HG03097 (cell line): ENCODE results near the gene CDK14.

Experiments used
- ATAC-seq: cut with Tn5 transposase; IDR thresholded peaks from one replicate; pipeline ENCODE4 v1.9.1; 2021; ENCODE audit not compliant: unreplicated experiment, low FRiP score

The CDK14 gene

DNA sequence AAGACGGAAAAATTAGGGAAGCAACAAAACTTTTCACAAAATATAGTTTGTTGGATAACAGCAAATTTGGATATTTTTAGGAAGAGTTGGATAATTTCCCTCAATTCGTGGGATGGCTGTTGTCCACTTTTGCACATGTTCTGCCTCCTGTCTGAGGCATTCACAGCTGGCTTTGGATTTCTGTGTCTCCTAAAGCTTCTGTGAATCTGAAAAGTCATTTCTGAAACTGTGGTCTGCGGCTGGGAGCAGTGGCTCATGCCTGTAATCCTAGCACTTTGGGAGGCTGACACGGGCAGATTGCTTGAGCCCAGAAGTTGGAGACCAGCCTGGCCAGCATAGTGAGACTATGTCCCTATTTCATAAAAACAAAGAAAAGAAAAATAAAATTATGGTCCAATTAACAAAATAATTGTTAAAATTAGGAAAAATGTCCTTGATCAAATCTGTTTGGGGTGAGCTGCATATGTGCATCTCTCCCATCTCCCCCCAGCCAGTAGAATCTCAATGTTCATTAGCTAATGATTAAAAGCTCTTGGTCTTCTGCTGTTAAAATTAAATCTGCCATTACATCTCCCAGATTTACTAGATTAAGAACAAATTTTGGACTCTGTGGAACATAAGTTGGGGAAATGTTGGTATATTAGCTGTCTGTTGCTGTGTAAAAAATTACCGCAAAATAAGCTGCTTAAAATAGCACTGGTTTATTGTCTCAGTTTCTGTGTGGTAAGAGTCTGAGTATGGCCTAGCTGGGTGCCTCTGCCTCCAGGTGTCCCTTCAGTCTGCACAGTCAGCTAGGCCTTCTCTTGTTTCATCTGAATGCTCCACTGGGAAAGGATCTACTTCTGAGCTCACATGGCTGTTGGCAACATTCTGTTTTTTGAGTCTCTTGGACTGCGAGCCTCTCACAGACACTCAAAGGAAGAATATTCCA lies 336.1 kb downstream of the CDK14 start:
- ATAC-seq = peak; percentile 88

DNA sequence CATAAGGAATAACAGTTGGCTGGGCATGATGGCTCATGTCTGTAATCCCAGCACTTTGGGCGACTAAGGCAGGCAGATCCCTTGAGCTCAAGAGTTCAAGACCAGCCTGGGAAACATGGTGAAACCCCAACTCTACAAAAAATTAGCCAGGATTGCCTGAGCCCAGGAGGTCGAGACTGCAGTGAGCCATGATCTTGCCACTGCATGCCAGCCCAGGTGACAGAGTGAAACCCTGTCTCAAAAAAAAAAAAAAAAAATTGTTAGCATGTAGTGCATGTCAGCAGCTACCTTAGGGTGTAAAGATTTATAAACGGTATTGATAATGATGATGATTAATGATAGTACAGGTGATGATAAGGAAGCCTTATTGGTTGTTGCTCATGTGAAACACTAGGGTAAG lies 336.9 kb downstream of the CDK14 start:
- ATAC-seq = no peak

DNA sequence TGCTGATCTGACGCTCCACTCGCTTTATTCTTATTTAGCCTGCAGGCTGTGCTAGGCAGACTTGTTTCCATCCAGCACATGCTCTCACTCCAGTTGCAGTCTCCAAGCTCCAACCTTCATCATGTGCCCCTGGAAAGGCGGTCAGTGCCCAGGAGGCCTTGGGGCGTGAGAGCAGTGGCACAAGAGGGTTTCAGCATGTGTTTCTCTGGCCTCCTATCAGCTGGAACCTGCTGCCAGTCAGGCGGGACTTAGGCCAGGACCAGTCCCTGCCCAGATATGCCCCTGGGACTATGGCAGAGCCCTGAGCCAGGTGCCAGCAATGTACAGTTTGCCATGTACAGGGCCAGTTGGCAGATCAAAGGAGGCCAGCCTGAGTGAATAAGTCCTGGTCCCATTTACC lies 337.9 kb downstream of the CDK14 start:
- no peak for ATAC-seq

DNA sequence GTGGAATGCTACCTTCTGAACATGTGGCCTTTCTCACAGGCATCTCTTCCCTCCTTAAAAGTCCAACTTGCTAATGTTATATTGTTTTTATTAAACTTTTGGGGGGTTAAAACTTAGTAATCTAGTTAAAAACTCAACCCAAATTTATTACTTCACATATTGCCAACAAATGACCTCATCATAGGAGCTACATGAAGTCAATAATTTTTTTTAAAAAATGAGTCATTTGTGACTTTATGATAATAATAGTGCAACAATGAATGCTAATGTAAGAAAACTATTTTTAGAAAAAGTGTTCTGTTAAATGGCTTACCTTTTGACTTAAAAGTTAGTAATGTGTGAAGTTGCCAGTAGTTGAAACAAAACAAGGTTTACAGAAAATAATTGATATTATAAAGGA lies 342.2 kb downstream of the CDK14 start:
- ATAC-seq = no peak

DNA sequence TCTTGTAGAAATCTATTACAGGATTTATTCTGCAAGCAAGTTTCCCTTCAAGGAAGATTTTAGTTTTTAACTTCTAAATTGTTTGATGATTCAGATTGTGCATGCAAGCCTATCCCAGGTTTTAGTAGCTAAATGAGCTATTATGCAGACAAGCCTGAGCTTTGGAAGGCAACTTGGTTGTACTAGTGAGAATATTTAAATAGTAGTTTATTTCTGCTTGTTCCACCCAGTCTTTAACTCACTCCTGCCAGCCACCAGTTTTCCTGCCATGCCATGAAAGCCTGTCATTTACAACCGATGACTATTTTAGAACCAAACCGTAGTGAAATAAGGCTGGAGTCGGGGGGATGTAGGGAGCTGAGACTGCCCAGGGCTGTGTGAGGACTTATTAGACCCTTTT lies 343.5 kb downstream of the CDK14 start:
- no peak for ATAC-seq

DNA sequence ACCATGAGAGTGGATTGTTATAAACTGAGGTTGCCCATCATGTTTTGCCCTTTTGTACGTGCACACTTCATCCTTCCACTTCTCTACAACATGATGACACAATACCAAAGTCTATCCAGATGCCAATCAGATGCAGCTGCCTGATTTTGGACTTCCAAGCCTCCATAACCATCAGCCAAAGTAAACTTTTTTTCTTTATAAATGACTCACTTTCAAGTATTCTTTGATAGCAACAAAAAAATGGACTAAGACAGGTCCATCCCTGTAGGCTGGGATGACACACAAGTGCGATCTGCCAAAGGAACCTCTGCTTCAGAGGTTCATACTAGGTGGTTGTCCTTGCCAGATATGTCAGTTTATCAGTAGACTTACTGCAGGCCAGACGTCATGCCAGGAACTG lies 347.9 kb downstream of the CDK14 start:
- no peak for ATAC-seq

DNA sequence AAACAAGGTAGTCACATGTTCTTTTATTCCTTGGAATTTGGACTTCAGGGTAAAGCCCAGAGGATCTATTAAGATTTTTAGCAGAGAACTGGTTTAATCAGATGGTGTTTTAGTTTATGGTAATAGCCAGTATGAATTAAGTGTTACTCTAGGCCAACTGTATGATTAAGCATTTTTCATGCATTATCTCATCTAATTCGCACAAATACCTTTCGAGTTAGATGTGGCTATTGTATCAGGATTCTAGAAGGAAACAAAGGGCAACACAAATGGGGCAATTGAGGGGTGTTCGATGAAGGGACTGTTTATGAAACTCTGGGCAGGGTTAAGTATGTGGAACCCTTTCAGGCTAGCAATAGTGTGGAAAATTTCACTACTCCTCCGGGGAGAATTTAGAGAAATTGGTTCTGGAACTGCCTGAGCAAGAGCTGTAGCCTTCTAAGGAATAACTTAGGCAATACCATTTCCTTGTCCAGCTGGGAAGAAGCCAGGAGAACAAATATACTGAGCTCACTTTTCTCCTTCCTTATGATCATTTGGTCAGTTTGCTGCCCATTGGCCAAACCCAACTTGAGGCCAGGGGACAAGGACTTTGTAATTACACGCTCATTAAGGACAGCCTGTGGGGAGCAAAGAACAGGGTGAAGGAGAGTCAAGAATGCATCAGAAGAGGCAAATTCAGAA lies 349.1 kb downstream of the CDK14 start:
- ATAC-seq = no peak

DNA sequence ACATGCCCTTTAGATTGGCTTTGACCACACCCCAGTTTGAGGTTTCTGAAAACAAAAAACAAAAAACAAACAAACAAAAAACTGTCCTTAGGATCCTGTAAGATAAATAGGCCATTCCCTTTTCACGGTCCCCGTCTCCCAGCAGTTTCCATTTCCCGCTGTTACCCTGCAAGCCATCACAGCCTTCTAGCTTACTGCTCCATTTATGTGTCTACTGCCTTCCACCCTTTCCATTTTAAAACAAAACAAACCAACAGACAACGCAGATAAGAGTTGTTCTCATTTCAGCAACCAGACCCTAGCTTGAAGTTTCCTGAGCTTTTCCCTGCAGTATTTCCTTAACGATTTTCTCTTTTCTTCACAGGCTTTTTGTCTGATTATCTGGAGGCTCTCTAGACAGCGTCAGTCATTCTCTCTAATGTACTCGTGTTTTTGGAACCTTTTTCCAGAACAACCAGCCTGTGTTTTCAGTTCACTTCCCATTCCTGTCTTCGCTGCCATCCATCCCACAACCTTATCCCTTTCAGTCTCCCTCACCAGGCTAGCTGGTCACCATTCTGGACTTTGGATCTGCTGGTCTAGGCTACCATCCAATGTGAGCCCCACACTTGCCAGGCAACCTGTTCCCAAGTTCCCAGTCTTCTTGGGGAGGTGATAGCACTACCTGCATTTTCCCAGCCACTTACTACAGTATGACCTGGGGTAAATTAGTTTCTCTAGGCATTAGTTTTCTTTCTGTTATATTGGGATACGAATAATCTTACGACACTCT lies 350.8 kb downstream of the CDK14 start:
- ATAC-seq = no peak

DNA sequence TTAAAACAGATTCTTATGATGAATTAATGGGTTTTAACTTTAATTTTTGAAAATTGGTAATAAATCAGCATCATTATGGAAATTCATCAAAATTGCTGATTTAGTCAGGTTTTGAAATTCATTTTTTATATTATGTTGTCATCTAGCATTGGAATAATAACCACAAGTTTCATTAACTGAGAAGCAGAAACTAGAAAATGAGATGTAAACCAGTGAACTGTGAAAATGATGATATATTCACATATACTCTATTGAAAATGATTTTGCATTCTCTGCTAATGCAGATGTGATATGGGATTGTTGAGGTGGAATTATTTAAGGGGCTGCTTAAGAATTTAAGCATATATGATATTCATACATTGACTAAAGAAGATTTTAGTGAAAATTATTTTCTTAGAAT lies 352.0 kb downstream of the CDK14 start:
- no peak for ATAC-seq

DNA sequence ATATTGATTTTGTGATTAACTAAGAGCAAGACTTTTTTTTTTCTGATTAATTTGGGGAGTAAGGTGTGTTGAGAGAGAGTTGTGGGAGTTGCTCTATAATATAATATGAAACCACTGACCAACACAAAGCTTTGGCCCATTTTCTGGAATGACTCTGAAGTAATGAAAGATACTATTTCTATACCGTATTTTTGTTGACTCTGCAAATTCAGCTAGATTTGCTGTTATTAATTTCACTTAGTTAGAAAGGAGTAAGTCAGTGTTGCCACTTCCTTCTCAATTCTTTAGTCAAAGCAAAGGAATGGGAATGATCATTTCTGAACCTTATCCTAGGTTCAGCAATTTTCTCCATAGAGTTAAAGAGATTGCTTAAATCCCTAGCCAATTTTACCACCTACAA lies 355.1 kb downstream of the CDK14 start:
- ATAC-seq = no peak

DNA sequence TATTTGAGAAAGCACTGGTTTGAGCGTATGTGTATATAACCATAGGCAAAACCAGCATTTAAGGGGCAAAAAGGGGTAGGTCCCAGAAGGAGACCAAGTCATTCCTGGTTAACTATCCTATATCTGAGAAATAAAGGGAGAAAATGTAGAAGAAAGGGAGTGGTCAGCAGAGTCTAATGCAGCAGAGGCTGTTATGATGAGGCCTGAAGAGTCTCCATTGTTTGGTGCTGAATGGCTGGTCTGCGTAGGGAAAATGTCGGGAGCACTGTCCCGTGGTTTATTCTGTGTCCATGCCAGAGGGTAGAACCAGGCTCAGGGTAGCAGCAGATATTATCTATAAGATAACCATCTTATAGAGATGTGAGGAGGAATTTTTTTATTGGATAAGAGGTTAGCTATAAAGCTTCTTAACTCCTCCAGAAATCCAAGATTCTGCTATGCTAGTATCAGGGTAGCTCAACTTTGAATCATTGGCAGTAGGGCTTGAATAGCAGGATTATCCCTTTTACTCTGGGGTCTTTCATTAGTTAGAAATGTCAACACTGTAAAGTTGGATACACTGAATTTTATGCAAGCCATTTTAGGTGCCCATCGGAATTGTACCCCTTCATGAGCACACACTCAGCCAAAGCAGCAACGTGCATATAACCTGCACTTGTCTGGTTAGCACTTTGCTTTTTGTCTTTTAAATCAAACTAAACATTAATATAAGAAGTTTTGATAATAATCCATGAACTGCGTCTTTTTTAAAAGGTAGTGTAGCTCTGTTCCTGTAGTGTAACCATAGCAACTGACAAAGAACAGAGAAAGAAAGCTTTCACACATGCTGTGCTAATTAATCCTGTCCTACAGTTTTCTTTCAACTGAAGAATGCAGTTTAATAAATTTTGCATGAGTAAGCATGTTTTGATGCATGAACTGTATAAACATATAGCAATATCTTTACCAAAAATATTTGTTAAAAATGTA lies 356.1 kb downstream of the CDK14 start:
- ATAC-seq = no peak

DNA sequence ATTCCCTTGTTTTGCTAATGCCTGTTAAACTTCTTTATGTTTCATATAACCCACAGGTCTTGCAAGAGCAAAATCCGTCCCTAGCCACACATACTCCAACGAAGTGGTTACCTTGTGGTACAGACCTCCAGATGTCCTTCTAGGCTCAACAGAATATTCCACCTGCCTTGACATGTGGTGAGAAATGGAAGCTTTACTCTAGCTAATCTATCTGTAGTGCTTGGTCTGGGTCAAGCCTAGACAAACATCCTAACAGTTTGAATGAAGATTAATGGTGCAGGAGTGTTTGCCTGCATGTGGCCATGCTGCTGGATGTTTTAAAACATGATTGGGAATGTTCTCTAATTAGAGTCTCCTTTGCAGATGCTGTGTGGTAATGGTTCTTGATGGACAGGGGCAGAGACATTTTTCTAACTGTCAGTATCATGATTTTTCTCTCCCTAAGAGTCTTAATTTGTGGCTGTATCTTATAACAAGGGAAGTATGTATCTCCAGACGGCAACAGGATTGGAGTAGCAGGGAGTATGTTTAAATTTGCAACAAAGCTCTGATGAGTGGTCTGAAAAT lies 359.6 kb downstream of the CDK14 start:
- no peak for ATAC-seq

DNA sequence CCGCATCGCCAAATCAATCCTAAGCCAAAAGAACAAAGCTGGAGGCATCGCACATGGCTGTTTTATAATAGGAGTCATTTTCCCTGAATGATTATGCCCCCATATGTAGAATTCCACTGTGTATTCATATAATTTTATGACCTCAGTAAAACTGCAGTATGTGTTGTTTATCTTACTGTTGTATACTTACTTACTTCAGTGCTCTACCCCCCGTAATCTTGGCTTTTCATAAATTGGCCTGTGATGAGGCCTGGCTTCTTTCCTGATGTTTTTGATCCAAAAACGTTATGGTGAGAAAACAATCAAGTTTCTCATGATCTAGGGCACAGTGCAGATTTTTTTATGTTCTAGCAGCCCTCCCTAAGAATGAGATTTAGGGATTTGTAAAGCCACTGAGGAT lies 361.8 kb downstream of the CDK14 start:
- ATAC-seq = no peak

DNA sequence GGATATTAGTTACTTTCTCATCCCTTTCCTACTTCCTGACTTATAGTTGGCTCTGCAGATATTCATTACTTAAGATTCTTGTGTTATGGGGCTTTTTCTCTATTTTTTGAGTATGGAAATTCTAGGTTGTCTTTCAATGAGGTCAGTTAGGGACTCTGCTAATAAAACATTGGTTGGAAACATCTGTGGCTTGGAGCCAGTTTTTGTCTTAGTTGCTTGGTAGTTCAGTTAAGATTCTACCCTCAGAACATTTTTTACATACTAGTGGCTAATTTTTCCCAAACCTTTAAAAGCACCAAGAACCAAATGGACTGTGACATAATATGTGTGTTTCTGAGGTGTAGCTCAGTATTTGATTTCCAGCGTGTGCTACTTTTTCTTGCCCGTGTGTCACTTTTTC lies 362.5 kb downstream of the CDK14 start:
- ATAC-seq = no peak

DNA sequence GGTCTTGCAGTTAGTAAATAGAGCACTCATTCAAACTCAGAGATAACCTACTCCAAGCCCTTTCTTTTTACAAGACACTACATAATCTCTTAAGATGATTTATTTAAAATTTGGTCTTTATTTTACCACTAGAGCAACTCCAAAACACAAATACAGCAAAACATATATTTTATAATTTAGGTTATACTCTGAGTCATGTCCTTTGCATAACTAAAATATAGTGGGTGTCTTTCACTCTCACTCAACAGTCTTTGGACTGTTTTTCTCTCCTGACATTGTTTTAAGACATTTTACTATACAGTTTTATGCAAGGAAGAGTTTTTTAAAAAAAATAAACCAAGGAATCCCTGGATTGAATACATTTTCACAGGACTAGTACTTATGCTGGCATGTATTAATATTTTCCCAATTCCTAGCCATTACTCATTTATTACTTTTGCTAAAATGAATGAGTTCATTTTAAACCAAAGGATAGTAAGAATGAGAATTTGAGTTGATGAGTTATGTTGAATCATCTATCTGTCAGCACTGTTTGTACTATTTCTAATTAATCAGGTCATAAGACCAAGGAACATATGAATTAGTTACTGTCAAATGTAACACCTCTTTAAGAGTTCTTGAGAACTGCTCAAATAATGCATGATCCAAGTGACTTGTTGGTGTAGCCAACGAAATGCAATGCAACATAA lies 365.1 kb downstream of the CDK14 start:
- ATAC-seq = no peak

DNA sequence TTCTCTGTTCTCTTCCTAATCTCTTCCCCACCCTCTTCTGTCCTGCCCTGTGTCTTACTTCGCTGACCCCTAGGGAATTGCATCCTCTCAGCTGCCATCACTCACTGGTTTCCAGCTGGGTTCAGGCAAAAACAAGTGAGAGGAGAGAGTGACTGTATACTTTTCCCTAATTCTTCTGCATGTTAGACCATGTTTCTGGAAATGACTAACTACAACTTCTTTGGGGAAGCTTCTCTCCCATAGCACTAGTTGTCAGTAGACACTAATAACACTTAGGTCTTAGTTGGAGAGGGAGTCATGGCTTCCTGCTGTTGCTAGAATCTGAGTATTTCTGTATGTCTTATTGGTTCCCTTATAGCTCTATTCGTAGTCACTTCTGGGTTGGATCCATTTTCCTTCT lies 369.1 kb downstream of the CDK14 start:
- no peak for ATAC-seq

DNA sequence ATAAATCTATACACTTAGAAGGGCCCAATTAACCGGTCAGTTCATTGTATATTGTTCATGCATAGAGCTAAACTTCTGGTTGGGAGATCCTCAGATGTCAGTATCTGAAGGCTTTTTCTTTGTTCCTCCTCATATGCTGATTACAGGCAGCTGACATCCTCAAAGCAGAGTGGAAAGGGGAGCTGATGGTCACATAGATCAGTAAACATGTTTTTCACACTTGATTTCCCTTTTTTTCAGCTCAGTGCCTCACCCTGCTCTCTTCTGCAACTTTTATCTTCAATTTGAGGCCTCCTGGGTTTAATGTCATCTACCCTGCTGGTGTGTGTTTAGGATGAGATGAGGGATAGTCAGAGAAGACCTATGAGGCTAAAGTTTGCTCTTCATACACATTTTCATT lies 370.2 kb downstream of the CDK14 start:
- ATAC-seq = no peak

DNA sequence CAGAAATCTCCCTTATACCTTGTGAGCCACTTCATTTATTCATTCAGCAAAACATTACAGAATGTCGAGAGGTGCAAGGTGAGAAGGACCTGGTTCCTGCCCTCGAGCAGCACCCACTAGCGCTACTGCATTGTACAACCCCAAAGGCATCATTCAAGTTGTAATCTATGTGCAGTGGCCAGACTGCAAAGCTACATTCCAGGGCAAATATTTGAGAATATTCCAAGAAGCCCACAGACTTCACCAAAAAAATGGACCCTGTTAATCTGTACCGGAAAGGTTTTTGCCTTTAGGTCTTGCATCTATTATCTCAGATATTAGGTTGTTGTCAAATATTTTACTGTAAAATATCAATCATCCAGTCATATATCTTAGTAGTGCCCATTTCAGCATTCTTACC lies 372.8 kb downstream of the CDK14 start:
- no peak for ATAC-seq

DNA sequence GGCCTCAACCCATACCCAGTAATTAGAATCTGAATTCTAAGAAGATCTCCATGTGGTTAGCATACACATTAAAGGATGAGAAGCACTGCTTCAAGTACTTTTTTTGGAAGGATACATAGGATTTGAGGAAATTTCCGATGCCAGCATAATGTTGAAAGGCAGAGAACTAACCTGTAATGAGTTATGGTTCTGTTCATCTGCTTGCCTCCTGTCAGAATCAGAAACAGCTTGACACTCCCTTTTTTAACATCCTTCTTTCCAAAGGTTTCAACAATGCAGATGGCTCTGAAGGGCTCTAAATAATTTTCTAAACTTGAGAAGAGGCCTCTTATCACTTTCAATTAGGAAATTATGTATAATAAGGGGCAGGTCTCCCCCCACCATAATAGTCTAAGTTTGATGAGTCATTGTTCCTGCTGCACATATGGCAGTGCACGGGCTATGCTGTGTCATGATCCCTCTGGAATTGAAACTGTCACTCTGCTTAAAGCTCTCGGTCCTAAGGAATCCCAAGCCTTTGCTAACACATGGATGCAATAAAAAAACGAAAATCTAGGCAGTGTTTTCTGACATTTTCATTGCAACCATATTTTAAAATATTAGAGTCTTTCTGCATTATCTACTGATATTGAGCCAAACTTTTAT lies 376.9 kb downstream of the CDK14 start:
- ATAC-seq = no peak
